ENCODE data around the gene LRMDA.

Gene LRMDA

DNA sequence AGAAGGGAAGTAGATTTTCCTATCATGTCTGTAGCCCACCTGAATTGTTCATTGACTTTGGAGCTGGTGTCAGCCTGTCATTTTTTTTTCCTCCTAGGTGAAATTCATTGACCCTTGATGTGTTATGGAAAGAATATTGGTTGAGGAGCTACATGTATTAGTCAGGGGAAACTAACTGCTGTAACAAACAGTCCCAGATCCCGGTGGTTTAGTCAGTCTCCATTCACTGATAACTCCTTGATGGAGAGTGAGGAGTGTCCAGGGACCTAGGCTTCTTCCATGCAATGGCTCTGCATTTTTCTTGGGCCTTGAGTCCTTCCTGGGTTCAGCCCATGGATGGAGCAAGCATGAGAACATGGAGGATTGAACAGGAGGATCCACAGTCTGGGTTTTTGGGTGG, 643.2 kb downstream of the LRMDA start:
- no peaks in the 10 kb centered on the region for H3K4me1 ChIP-seq (ENCODE audit: low read depth, poor library complexity, severe bottlenecking)
- no peak overlapping the region for H3K4me2 ChIP-seq
- H2AFZ ChIP-seq (ENCODE audit: low read depth), result no peak overlapping the region
- H3K27me3 ChIP-seq (ENCODE audit: insufficient read depth, low read depth), result no peaks in the 10 kb centered on the region
- H4K20me1 ChIP-seq (ENCODE audit: insufficient read depth), result no peaks in the 10 kb centered on the region
- TF ChIP-seq, protein P1, sequence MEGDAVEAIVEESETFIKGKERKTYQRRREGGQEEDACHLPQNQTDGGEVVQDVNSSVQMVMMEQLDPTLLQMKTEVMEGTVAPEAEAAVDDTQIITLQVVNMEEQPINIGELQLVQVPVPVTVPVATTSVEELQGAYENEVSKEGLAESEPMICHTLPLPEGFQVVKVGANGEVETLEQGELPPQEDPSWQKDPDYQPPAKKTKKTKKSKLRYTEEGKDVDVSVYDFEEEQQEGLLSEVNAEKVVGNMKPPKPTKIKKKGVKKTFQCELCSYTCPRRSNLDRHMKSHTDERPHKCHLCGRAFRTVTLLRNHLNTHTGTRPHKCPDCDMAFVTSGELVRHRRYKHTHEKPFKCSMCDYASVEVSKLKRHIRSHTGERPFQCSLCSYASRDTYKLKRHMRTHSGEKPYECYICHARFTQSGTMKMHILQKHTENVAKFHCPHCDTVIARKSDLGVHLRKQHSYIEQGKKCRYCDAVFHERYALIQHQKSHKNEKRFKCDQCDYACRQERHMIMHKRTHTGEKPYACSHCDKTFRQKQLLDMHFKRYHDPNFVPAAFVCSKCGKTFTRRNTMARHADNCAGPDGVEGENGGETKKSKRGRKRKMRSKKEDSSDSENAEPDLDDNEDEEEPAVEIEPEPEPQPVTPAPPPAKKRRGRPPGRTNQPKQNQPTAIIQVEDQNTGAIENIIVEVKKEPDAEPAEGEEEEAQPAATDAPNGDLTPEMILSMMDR (conservative IDR thresholded peaks at IDR 0.05; ENCODE audit: low read depth, low read length), result no peak
- no peak overlapping the region for H3K9ac ChIP-seq
- H3K79me2 ChIP-seq (ENCODE audit: insufficient read depth, low read depth), result no peaks in the 10 kb centered on the region
- H3K27ac ChIP-seq, result no peak overlapping the region
- H3K36me3 ChIP-seq (ENCODE audit: insufficient read depth), result no peaks in the 10 kb centered on the region
- H3K4me3 ChIP-seq (IDR thresholded peaks at IDR 0.05; ENCODE audit: insufficient read depth, low read depth, low read length), result no peak overlapping the region

DNA sequence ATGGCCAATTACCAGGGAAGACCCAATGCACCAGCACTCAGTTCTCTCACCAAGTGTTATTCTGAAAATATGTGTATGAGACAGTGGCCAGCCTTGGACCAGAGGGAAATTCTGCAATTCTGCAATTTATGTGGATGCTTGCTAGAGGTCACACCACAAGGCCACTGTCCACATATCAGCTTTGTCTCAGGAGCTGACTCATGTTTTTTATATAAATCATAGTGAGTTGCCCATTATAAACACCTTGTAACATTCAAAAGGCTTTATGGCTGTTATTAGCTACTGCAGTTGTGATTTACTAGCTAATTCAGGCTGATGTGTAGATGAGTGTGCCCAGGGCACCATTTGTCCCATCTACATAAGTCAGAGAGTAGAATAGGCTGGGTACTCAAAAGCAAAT, 649.0 kb downstream of the LRMDA start:
- no peaks in the 10 kb centered on the region for H3K27me3 ChIP-seq (ENCODE audit: insufficient read depth, low read depth)
- TF ChIP-seq, protein P1 (conservative IDR thresholded peaks at IDR 0.05; ENCODE audit: low read depth, low read length), result no peak
- H3K27ac ChIP-seq, result no peak overlapping the region
- H4K20me1 ChIP-seq (ENCODE audit: insufficient read depth), result no peaks in the 10 kb centered on the region
- H3K4me1 ChIP-seq (ENCODE audit: low read depth, poor library complexity, severe bottlenecking), result no peaks in the 10 kb centered on the region
- no peak overlapping the region for H2AFZ ChIP-seq (ENCODE audit: low read depth)
- no peaks in the 10 kb centered on the region for H3K36me3 ChIP-seq (ENCODE audit: insufficient read depth)
- H3K4me3 ChIP-seq (IDR thresholded peaks at IDR 0.05; ENCODE audit: insufficient read depth, low read depth, low read length), result no peak overlapping the region
- H3K79me2 ChIP-seq (ENCODE audit: insufficient read depth, low read depth), result no peaks in the 10 kb centered on the region
- H3K4me2 ChIP-seq, result no peak overlapping the region
- no peak overlapping the region for H3K9ac ChIP-seq

DNA sequence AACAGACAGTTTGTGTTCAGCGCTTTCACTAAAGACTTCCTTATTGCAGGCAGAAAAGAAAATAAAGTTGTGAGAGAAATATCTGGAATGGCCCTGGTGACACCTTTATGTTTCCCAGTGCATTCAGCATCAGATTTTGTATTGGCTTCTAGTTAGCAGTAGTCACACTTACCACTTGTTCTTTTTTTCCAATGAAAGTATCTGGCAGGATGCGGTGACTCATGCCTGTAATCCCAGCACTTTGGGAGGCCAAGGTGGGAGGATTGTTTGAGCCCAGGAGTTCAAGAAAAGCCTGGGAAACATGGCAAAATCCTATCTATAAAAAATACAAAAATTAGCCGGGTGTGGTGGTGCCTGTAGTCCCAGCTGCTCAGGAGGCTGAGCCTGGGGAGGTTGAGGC, 649.6 kb downstream of the LRMDA start:
- no peaks in the 10 kb centered on the region for H3K4me1 ChIP-seq (ENCODE audit: low read depth, poor library complexity, severe bottlenecking)
- no peaks in the 10 kb centered on the region for H3K27me3 ChIP-seq (ENCODE audit: insufficient read depth, low read depth)
- no peaks in the 10 kb centered on the region for H4K20me1 ChIP-seq (ENCODE audit: insufficient read depth)
- H3K4me2 ChIP-seq, result no peak overlapping the region
- H3K79me2 ChIP-seq (ENCODE audit: insufficient read depth, low read depth), result no peaks in the 10 kb centered on the region
- no peak overlapping the region for H3K9ac ChIP-seq
- H3K4me3 ChIP-seq (IDR thresholded peaks at IDR 0.05; ENCODE audit: insufficient read depth, low read depth, low read length), result no peak overlapping the region
- H3K36me3 ChIP-seq (ENCODE audit: insufficient read depth), result no peaks in the 10 kb centered on the region
- H3K27ac ChIP-seq, result no peak overlapping the region
- no peak overlapping the region for H2AFZ ChIP-seq (ENCODE audit: low read depth)
- TF ChIP-seq, protein P1 (conservative IDR thresholded peaks at IDR 0.05; ENCODE audit: low read depth, low read length), result no peak

DNA sequence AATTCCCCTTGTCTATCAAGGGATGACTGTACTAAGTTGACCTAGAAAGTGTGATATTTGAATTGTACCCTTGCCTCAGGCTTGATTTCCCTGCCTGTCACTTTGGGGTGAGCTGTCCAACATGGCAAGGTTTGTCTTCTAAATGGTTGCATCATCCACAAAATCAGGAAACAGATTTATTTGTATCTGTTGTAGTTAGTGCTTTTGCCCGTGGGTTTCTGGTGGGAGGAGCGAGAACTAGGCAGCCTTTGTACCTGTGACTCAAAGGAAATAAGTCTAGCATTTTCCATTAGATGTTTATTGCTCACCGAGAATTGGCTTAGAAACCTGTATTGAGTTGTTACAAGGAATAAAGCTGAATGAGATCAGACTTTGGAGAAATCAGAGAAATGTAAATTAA, 650.8 kb downstream of the LRMDA start:
- H3K27ac ChIP-seq, result no peak overlapping the region
- no peaks in the 10 kb centered on the region for H3K27me3 ChIP-seq (ENCODE audit: insufficient read depth, low read depth)
- H2AFZ ChIP-seq (ENCODE audit: low read depth), result no peak overlapping the region
- no peak overlapping the region for H3K4me3 ChIP-seq (IDR thresholded peaks at IDR 0.05; ENCODE audit: insufficient read depth, low read depth, low read length)
- no peaks in the 10 kb centered on the region for H3K36me3 ChIP-seq (ENCODE audit: insufficient read depth)
- H3K9ac ChIP-seq, result no peak overlapping the region
- H3K4me1 ChIP-seq (ENCODE audit: low read depth, poor library complexity, severe bottlenecking), result no peaks in the 10 kb centered on the region
- H4K20me1 ChIP-seq (ENCODE audit: insufficient read depth), result no peaks in the 10 kb centered on the region
- H3K79me2 ChIP-seq (ENCODE audit: insufficient read depth, low read depth), result no peaks in the 10 kb centered on the region
- no peak overlapping the region for H3K4me2 ChIP-seq
- TF ChIP-seq, protein P1 (conservative IDR thresholded peaks at IDR 0.05; ENCODE audit: low read depth, low read length), result no peak

DNA sequence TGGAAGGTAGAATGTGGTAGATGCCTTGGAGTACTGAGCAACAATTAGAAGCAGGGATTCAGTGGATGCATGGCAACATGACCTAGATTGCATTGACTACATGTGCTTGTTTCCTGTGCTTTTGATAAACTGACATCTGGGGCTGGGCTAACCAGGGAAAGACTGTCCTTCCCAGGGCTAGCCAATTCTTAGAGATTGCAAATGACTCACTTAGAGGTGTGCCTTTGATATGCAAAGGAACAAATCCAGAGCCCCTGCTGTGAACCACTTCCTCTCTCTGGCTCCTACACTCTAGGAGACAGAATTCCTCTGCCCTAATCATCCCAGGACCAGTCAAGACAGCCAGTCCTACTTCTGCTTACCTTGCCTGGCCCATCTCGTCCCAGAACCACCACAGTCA, 651.5 kb downstream of the LRMDA start:
- no peaks in the 10 kb centered on the region for H4K20me1 ChIP-seq (ENCODE audit: insufficient read depth)
- no peaks in the 10 kb centered on the region for H3K4me1 ChIP-seq (ENCODE audit: low read depth, poor library complexity, severe bottlenecking)
- no peak overlapping the region for H2AFZ ChIP-seq (ENCODE audit: low read depth)
- H3K79me2 ChIP-seq (ENCODE audit: insufficient read depth, low read depth), result no peaks in the 10 kb centered on the region
- no peak overlapping the region for H3K27ac ChIP-seq
- no peak overlapping the region for H3K4me3 ChIP-seq (IDR thresholded peaks at IDR 0.05; ENCODE audit: insufficient read depth, low read depth, low read length)
- H3K27me3 ChIP-seq (ENCODE audit: insufficient read depth, low read depth), result no peaks in the 10 kb centered on the region
- no peak overlapping the region for H3K9ac ChIP-seq
- H3K4me2 ChIP-seq, result no peak overlapping the region
- TF ChIP-seq, protein P1 (conservative IDR thresholded peaks at IDR 0.05; ENCODE audit: low read depth, low read length), result no peak
- H3K36me3 ChIP-seq (ENCODE audit: insufficient read depth), result no peaks in the 10 kb centered on the region
